ENCODE data around the gene KRT86. TPM values are rescaled to one million over a fixed set of nuclear protein-coding genes. Genes with fewer than 3 reads are reported as not detected.

Gene KRT86
- total RNA-seq, 3 donors from 2014 or later (not counting 1 experiment from before 2014, with no cell fraction given) = 2.0 to 3.6 (median 2.7) TPM

DNA sequence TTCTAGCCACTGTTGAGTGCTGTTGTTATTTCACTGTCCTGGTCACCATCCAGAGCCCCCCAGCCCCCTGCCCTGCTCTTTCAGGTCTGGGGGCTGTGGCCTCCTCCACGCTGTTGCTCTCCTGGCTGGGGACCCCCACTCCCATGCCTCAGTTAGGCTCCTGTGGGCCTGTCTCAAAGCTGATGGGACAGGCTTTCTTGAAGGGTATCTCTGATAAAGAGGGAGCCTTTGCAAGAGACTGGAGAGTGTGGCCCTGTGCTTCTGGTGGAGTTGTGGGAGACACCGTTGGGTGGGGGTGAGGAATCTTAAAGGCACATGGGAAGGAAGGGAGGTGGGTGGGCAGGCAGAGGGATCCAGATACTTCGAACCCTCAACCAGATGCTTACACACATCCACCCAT lies 12.2 kb upstream of the KRT86 start:
- Histone ChIP-seq H3K4me1 (ENCODE audit: control insufficient read depth, insufficient read depth, low read length) (peaks cover 3% of the 10 kb centered on the region), H3K27ac (ENCODE audit: low read length) (no peak overlapping the region), H3K9me3 (ENCODE audit: control insufficient read depth, insufficient read depth, low read length) (no peaks in the 10 kb centered on the region), H3K36me3 (ENCODE audit: control insufficient read depth, insufficient read depth, low read length) (no peaks in the 10 kb centered on the region), H3K4me3 (ENCODE audit: low read length) (no peak overlapping the region), H3K27me3 (ENCODE audit: control insufficient read depth, insufficient read depth, low read length) (peaks cover 6% of the 10 kb centered on the region)
- H3K4me1 Mint-ChIP-seq = peaks cover 11 to 13% of the 10 kb centered on the region in 2 donors
- TF ChIP-seq, protein P1, sequence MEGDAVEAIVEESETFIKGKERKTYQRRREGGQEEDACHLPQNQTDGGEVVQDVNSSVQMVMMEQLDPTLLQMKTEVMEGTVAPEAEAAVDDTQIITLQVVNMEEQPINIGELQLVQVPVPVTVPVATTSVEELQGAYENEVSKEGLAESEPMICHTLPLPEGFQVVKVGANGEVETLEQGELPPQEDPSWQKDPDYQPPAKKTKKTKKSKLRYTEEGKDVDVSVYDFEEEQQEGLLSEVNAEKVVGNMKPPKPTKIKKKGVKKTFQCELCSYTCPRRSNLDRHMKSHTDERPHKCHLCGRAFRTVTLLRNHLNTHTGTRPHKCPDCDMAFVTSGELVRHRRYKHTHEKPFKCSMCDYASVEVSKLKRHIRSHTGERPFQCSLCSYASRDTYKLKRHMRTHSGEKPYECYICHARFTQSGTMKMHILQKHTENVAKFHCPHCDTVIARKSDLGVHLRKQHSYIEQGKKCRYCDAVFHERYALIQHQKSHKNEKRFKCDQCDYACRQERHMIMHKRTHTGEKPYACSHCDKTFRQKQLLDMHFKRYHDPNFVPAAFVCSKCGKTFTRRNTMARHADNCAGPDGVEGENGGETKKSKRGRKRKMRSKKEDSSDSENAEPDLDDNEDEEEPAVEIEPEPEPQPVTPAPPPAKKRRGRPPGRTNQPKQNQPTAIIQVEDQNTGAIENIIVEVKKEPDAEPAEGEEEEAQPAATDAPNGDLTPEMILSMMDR (IDR thresholded peaks at IDR 0.05) = no peak
- 85% methylated on average over 2 of the region's 3 CpGs for WGBS (ENCODE audit: insufficient coverage)
- H3K27ac Mint-ChIP-seq = no peak overlapping the region
- peaks cover 39 to 47% of the 10 kb centered on the region in 2 donors for H3K27me3 Mint-ChIP-seq (ENCODE audit: low read depth in 2 of 2)
- no peaks in the 10 kb centered on the region for H3K36me3 Mint-ChIP-seq
- no peaks in the 10 kb centered on the region for H3K9me3 Mint-ChIP-seq
- ATAC-seq (no peak), DNase-seq (no peak)
- no peak overlapping the region for H3K4me3 Mint-ChIP-seq
- intact Hi-C loops (cut with micrococcal nuclease) = no loop called here

DNA sequence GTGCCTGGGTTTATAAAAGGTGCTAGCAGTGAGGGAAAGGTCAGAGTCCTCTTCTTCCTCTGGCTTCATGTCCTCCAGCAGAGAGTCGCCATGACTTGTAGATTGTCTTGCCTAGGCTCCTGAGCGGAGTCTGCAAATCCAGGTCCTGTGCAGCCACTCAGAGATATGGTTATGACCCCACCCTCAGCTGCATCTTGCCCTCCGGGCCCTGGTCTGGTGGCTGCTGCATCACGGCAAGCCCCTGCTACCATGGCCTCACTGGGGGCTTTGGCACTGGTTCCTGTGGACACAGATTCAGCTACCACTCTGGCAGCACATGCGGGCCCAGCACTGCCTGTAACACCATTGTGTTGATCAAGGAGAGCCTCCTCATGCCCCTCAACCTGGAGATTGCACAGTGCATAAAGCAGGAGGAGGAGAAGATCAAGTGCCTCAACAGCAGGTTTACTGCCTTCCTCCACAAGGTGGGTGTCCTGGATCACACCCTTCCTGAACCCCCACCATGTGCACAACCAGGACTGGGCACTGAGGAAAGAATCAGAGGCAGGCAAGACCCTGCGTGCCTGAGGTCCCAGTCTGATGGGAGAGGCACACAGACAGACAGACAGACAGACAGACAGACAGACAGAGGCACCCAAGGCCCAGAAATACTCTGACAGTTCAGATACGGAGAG lies 10.5 kb upstream of the KRT86 start:
- TF ChIP-seq, protein P1 (IDR thresholded peaks at IDR 0.05) = no peak
- H3K4me1 ChIP-seq (ENCODE audit: control insufficient read depth, insufficient read depth, low read length) = peaks cover 3% of the 10 kb centered on the region
- Mint-ChIP-seq H3K4me3 (no peak overlapping the region), H3K36me3 (no peaks in the 10 kb centered on the region), H3K27ac (no peak overlapping the region), H3K9me3 (no peaks in the 10 kb centered on the region), H3K27me3 (ENCODE audit: low read depth in 2 of 2) (peaks cover 37 to 46% of the 10 kb centered on the region in 2 donors), H3K4me1 (peaks cover 11 to 13% of the 10 kb centered on the region in 2 donors)
- WGBS (ENCODE audit: insufficient coverage) = 94% methylated on average over 7 of the region's 7 CpGs
- no peaks in the 10 kb centered on the region for H3K9me3 ChIP-seq (ENCODE audit: control insufficient read depth, insufficient read depth, low read length)
- intact Hi-C loops (cut with micrococcal nuclease) = no loop called here
- ATAC-seq = no peak
- no peaks in the 10 kb centered on the region for H3K36me3 ChIP-seq (ENCODE audit: control insufficient read depth, insufficient read depth, low read length)
- no peaks in the 10 kb centered on the region for H3K27me3 ChIP-seq (ENCODE audit: control insufficient read depth, insufficient read depth, low read length)
- H3K27ac ChIP-seq (ENCODE audit: low read length) = no peak overlapping the region
- no peak for DNase-seq
- no peak overlapping the region for H3K4me3 ChIP-seq (ENCODE audit: low read length)

DNA sequence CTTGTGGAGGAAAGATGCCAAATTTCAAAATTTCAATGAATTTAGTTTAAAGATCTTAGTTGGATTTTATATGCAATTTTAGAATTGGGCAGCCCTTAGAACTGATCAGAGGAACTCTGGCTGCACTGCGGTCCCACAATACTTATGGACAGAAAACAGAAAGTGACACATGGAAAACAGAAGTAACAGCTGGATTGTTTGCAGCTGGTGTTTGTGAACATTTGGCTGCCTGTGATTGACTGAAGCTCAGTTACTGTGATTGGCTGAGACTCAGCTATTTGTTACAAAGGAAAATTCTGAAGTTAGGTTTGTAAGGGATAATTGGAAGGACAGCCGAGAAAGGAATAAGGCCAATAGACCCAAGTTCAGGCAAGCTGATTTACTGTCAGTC lies 10.0 kb upstream of the KRT86 start:
- Histone ChIP-seq H3K9me3 (ENCODE audit: control insufficient read depth, insufficient read depth, low read length) (no peaks in the 10 kb centered on the region), H3K36me3 (ENCODE audit: control insufficient read depth, insufficient read depth, low read length) (no peaks in the 10 kb centered on the region), H3K27ac (ENCODE audit: low read length) (no peak overlapping the region), H3K27me3 (ENCODE audit: control insufficient read depth, insufficient read depth, low read length) (no peaks in the 10 kb centered on the region), H3K4me1 (ENCODE audit: control insufficient read depth, insufficient read depth, low read length) (peaks cover 3% of the 10 kb centered on the region), H3K4me3 (ENCODE audit: low read length) (no peak overlapping the region)
- Mint-ChIP-seq H3K4me1 (peaks cover 11 to 13% of the 10 kb centered on the region in 2 donors), H3K27me3 (ENCODE audit: low read depth in 2 of 2) (peaks cover 32 to 41% of the 10 kb centered on the region in 2 donors), H3K9me3 (no peaks in the 10 kb centered on the region), H3K27ac (no peak overlapping the region), H3K4me3 (no peak overlapping the region), H3K36me3 (no peaks in the 10 kb centered on the region)
- TF ChIP-seq, protein P1 (IDR thresholded peaks at IDR 0.05) = no peak
- intact Hi-C loops (cut with micrococcal nuclease) = no loop called here
- ATAC-seq (no peak), DNase-seq (no peak)
- WGBS (ENCODE audit: insufficient coverage) = 90% methylated on average over 2 of the region's 2 CpGs

DNA sequence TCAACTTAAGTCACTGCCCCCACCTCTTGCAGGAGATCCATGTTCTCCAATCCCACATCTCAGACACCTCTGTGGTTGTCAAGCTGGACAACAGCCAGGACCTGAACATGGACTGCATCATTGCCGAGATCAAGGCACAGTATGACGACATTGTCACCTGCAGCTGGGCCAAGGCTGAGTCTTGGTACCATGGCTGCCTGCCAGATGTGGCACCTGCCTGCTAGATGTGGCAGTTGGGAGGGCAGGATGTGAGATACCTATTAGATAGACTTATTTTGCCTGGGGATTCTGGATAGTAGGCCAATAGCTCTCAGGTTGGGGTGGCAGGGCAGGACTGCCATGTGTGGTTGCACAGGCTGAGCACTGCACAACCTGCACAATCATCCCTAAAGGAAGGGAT lies 7.9 kb upstream of the KRT86 start:
- no peak for ATAC-seq

More for the DNA sequence above, 7.9 kb upstream of the KRT86 start:
- no peaks in the 10 kb centered on the region for H3K36me3 ChIP-seq (ENCODE audit: control insufficient read depth, insufficient read depth, low read length)
- H3K27ac ChIP-seq (ENCODE audit: low read length) = no peak overlapping the region
- no peaks in the 10 kb centered on the region for H3K36me3 Mint-ChIP-seq
- H3K27ac Mint-ChIP-seq = no peak overlapping the region
- no peaks in the 10 kb centered on the region for H3K27me3 ChIP-seq (ENCODE audit: control insufficient read depth, insufficient read depth, low read length)
- no peaks in the 10 kb centered on the region for H3K9me3 Mint-ChIP-seq
- no peak overlapping the region for H3K4me3 Mint-ChIP-seq
- intact Hi-C loops (cut with micrococcal nuclease) = no loop called here
- no peaks in the 10 kb centered on the region for H3K9me3 ChIP-seq (ENCODE audit: control insufficient read depth, insufficient read depth, low read length)
- no peak for DNase-seq
- H3K4me1 Mint-ChIP-seq = no peaks in the 10 kb centered on the region
- no peaks in the 10 kb centered on the region for H3K4me1 ChIP-seq (ENCODE audit: control insufficient read depth, insufficient read depth, low read length)
- H3K4me3 ChIP-seq (ENCODE audit: low read length) = no peak overlapping the region
- 86% methylated on average over 2 of the region's 2 CpGs for WGBS (ENCODE audit: insufficient coverage)
- TF ChIP-seq, protein P1 (IDR thresholded peaks at IDR 0.05) = no peak
- H3K27me3 Mint-ChIP-seq (ENCODE audit: low read depth in 2 of 2) = peaks cover 18 to 29% of the 10 kb centered on the region in 2 donors
